ENCODE data around the gene ZBTB34.

- TF ChIP-seq REST (tag by site-specific recombination; IDR thresholded peaks at IDR 0.05) (no peak), ZSCAN18 (tag by site-specific recombination; IDR thresholded peaks at IDR 0.05) (no peak), CTCF (tag by site-specific recombination; IDR thresholded peaks at IDR 0.05) (no peak), ZNF354C (tag by site-specific recombination; IDR thresholded peaks at IDR 0.05; ENCODE audit: borderline replicate concordance, low read depth) (no peak), ZBTB17 (tag by site-specific recombination; IDR thresholded peaks at IDR 0.05) (no peak), ZNF510 (tag by site-specific recombination; IDR thresholded peaks at IDR 0.05; ENCODE audit: insufficient replicate concordance) (no peak)
Measured at GRCh38 chr9:126836216-126836615, 24.2 kb upstream of the ZBTB34 start.

Data from HEK293 (cell line).